NCI-H2081 (cell line): ENCODE measurements around the gene ELMO3.

Source experiments
- DNase-seq, 2 experiments: peaks; one replicate each; lab custom pipeline; 2025; lab: John Stamatoyannopoulos, UW

ELMO3 gene

GRCh38 chr16:67242138-67242730, 43.3 kb downstream of the ELMO3 start:
- DNase-seq: no peak

- no peak for DNase-seq
Measured at GRCh38 chr16:67243481-67243880, 44.5 kb downstream of the ELMO3 start.

GRCh38 chr16:67244387-67245185, 45.7 kb downstream of the ELMO3 start:
- DNase-seq: no peak

GRCh38 chr16:67245186-67245585, 46.3 kb downstream of the ELMO3 start:
- DNase-seq: no peak

GRCh38 chr16:67245674-67246080, 46.7 kb downstream of the ELMO3 start:
- DNase-seq: no peak

GRCh38 chr16:67246081-67246755, 47.3 kb downstream of the ELMO3 start:
- DNase-seq: peak; percentile 24 to 25

GRCh38 chr16:67246756-67247191, 47.8 kb downstream of the ELMO3 start:
- peak; percentile 40 to 53 for DNase-seq

GRCh38 chr16:67247192-67248072, 48.5 kb downstream of the ELMO3 start, which contains the start of gene FHOD1:
TSS of gene FHOD1 (minus strand) at chr16:67247481. CDS start at chr16:67247410, 71 bp downstream.
- DNase-seq: peak; percentile 76 to 78

GRCh38 chr16:67248073-67248400, 49.1 kb downstream of the ELMO3 start:
- no peak for DNase-seq

GRCh38 chr16:67248401-67249177, 49.7 kb downstream of the ELMO3 start, which contains the start of gene SLC9A5:
TSS of gene SLC9A5 (plus strand) at chr16:67248979. CDS start at chr16:67249015, 36 bp downstream.
- DNase-seq: no peak

GRCh38 chr16:67249178-67250044, 50.5 kb downstream of the ELMO3 start:
- DNase-seq: no peak

- no peak for DNase-seq
Measured at GRCh38 chr16:67250045-67250327, 51.1 kb downstream of the ELMO3 start.

GRCh38 chr16:67252609-67253497, 53.9 kb downstream of the ELMO3 start:
- DNase-seq: no peak
